Astrocyte (in vitro differentiated cells and primary cell): ENCODE measurements around the gene SPDYE18.
"Not testable (repeated sequence)": the region's sequence is repeated elsewhere in the genome, so short reads cannot be mapped to it uniquely, and the experiment has no call there.

Experiments used
- EZH2 ChIP-seq: IDR thresholded peaks from 2 replicates; pipeline ENCODE4 v1.6.1; 2012; ENCODE audit warnings: mild to moderate bottlenecking, low read length, inconsistent platforms; ENCODE audit not compliant: insufficient read depth
- TF ChIP-seq, protein P1 (sequence below): IDR thresholded peaks from 2 replicates; pipeline ENCODE4 v1.5.1; 2011; ENCODE audit warnings: low read depth, mild to moderate bottlenecking, inconsistent platforms, low read length, moderate library complexity; ENCODE audit not compliant: insufficient read depth

DNA sequence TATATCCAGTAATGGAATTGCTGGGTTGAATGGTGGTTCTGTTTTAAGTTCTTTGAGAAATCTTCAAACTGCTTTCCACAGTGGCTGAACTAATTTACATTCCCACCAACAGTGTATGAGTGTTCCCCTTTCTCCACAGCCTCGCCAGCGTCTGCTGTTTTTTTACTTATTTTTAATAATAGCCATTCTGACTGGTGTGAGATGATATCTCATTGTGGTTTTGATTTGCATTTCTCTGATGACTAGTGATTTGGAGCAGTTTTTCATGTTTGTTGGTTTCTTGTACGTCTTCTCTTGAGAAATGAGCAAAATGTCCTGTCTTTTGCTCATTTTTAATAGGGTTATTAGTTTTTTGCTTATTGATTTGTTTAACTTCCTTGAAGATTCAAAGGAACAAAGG is 38.1 kb upstream of the SPDYE18 start:
- TF ChIP-seq, protein P1, sequence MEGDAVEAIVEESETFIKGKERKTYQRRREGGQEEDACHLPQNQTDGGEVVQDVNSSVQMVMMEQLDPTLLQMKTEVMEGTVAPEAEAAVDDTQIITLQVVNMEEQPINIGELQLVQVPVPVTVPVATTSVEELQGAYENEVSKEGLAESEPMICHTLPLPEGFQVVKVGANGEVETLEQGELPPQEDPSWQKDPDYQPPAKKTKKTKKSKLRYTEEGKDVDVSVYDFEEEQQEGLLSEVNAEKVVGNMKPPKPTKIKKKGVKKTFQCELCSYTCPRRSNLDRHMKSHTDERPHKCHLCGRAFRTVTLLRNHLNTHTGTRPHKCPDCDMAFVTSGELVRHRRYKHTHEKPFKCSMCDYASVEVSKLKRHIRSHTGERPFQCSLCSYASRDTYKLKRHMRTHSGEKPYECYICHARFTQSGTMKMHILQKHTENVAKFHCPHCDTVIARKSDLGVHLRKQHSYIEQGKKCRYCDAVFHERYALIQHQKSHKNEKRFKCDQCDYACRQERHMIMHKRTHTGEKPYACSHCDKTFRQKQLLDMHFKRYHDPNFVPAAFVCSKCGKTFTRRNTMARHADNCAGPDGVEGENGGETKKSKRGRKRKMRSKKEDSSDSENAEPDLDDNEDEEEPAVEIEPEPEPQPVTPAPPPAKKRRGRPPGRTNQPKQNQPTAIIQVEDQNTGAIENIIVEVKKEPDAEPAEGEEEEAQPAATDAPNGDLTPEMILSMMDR = not testable (repeated sequence)
- TF ChIP-seq EZH2 = not testable (repeated sequence)
